Neural progenitor cell (in vitro differentiated cells): ENCODE measurements around the gene HEATR5A.

Experiments
- EZH2 ChIP-seq: fragments of 200-600 bp; sonication (generic); IDR thresholded peaks from 2 replicates; pipeline ENCODE4 v1.6.1; 2017; ENCODE audit warnings: antibody characterized with exemption, mild to moderate bottlenecking, moderate library complexity
- TF ChIP-seq, protein P1 (sequence below): fragments of 200-600 bp; sonication (generic); IDR thresholded peaks from 2 replicates; pipeline ENCODE4 v1.5.1; 2017; ENCODE audit warnings: antibody characterized with exemption, mild to moderate bottlenecking

GRCh38 chr14:31402764-31403439 lies 17.4 kb downstream of the HEATR5A start:
- no peak for TF ChIP-seq EZH2
- TF ChIP-seq, protein P1, sequence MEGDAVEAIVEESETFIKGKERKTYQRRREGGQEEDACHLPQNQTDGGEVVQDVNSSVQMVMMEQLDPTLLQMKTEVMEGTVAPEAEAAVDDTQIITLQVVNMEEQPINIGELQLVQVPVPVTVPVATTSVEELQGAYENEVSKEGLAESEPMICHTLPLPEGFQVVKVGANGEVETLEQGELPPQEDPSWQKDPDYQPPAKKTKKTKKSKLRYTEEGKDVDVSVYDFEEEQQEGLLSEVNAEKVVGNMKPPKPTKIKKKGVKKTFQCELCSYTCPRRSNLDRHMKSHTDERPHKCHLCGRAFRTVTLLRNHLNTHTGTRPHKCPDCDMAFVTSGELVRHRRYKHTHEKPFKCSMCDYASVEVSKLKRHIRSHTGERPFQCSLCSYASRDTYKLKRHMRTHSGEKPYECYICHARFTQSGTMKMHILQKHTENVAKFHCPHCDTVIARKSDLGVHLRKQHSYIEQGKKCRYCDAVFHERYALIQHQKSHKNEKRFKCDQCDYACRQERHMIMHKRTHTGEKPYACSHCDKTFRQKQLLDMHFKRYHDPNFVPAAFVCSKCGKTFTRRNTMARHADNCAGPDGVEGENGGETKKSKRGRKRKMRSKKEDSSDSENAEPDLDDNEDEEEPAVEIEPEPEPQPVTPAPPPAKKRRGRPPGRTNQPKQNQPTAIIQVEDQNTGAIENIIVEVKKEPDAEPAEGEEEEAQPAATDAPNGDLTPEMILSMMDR: no peak
